HCT116 (cell line): ENCODE measurements around the gene XRN2.

Source experiments
- ATF3 ChIP-seq: IDR thresholded peaks from 2 replicates; pipeline ENCODE4 v1.6.1; 2012
- CEBPB ChIP-seq: IDR thresholded peaks from 2 replicates; pipeline ENCODE4 v1.6.1; 2012; ENCODE audit warnings: low read depth
- CTCF ChIP-seq, 3 experiments: fragments of 200-600 bp in 1 of 3; sonication (generic) in 1 of 3; IDR thresholded peaks in 2 of 3; conservative IDR thresholded peaks in 1 of 3; 2 replicates each; pipeline ENCODE4 v1.5.1; 2012 to 2017; ENCODE audit warnings: low read depth in 2 of 3, low read length in 2 of 3, antibody characterized with exemption in 1 of 3, borderline replicate concordance in 1 of 3, control low read depth in 1 of 3, mild to moderate bottlenecking in 1 of 3, mixed read lengths in 1 of 3, mixed run types in 1 of 3, moderate library complexity in 1 of 3; ENCODE audit not compliant: insufficient read depth in 1 of 3
- ELF1 ChIP-seq: IDR thresholded peaks from 2 replicates; pipeline ENCODE4 v1.6.1; 2012; ENCODE audit warnings: low read depth, borderline replicate concordance
- EZH2 ChIP-seq: fragments of 200-600 bp; sonication (generic); IDR thresholded peaks from 2 replicates; pipeline ENCODE4 v1.6.1; 2017; ENCODE audit warnings: antibody characterized with exemption, mixed run types
- JUND ChIP-seq: IDR thresholded peaks from 2 replicates; pipeline ENCODE4 v1.6.1; 2012
- POLR2A ChIP-seq: IDR thresholded peaks from 2 replicates; pipeline ENCODE4 v1.7.0; 2011; ENCODE audit warnings: borderline replicate concordance; ENCODE audit not compliant: insufficient read depth, insufficient read length; ENCODE audit errors: extremely low read depth
- POLR2AphosphoS5 ChIP-seq: IDR thresholded peaks from 2 replicates; pipeline ENCODE4 v1.6.1; 2011; ENCODE audit warnings: mild to moderate bottlenecking, low read depth, low read length, moderate library complexity
- RAD21 ChIP-seq: IDR thresholded peaks from 2 replicates; pipeline ENCODE4 v1.6.1; 2012; ENCODE audit warnings: low read depth, mild to moderate bottlenecking
- REST ChIP-seq: IDR thresholded peaks from 2 replicates; pipeline ENCODE4 v1.6.1; 2012; ENCODE audit warnings: low read depth
- SRF ChIP-seq: IDR thresholded peaks from 2 replicates; pipeline ENCODE4 v1.6.1; 2012; ENCODE audit warnings: low read depth
- YY1 ChIP-seq: IDR thresholded peaks from 2 replicates; pipeline ENCODE4 v1.6.1; 2011; ENCODE audit warnings: low read length, low read depth, moderate library complexity, mild to moderate bottlenecking; ENCODE audit not compliant: insufficient replicate concordance; ENCODE audit errors: extremely low read depth
- ZFX ChIP-seq: fragments of 450-650 bp; IDR thresholded peaks from 2 replicates; pipeline ENCODE4 v1.6.1; 2017
- ZNF274 ChIP-seq: fragments of 200-500 bp; sonication (Bioruptor generic); IDR thresholded peaks from 2 replicates; pipeline ENCODE4 v1.6.1; 2014; ENCODE audit warnings: mild to moderate bottlenecking, low read depth, low read length, inconsistent platforms

GRCh38 chr20:21394551-21394950 is 91.4 kb downstream of the XRN2 start:
- TF ChIP-seq CTCF (IDR thresholded peaks at IDR 0.05 in 2 of 3, conservative IDR thresholded peaks at IDR 0.05 in 1 of 3; ENCODE audit: borderline replicate concordance in 1 of 3, insufficient read depth in 1 of 3, low read depth in 2 of 3, low read length in 2 of 3) (no peak), EZH2 (no peak), JUND (no peak), CEBPB (no peak), POLR2AphosphoS5 (no peak), ELF1 (no peak), RAD21 (no peak), POLR2A (no peak), ZNF274 (no peak), REST (no peak), ZFX (no peak), ATF3 (no peak), YY1 (no peak), SRF (no peak)
